ENCODE measurements around the gene RWDD4.

Gene RWDD4

GRCh38 chr4:183602557-183603027, 56.4 kb downstream of the RWDD4 start:
- DNase-seq (ENCODE audit: low read depth in 2 of 2, low spot score in 1 of 2): no peak

GRCh38 chr4:183601381-183601780, 57.6 kb downstream of the RWDD4 start:
- no peak for DNase-seq (ENCODE audit: low read depth in 2 of 2, low spot score in 1 of 2)

GRCh38 chr4:183600189-183600685, 58.7 kb downstream of the RWDD4 start:
- DNase-seq (ENCODE audit: low read depth in 2 of 2, low spot score in 1 of 2): no peak

GRCh38 chr4:183599690-183600089, 59.3 kb downstream of the RWDD4 start:
- no peak for DNase-seq (ENCODE audit: low read depth in 2 of 2, low spot score in 1 of 2)

- no peak for DNase-seq (ENCODE audit: low read depth in 2 of 2, low spot score in 1 of 2)
Measured at GRCh38 chr4:183599284-183599683, 59.7 kb downstream of the RWDD4 start.

GRCh38 chr4:183596067-183596757, 62.8 kb downstream of the RWDD4 start:
- no peak for DNase-seq (ENCODE audit: low read depth in 2 of 2, low spot score in 1 of 2)

GRCh38 chr4:183594823-183595222, 64.2 kb downstream of the RWDD4 start:
- no peak for DNase-seq (ENCODE audit: low read depth in 2 of 2, low spot score in 1 of 2)

GRCh38 chr4:183591301-183591700, 67.7 kb downstream of the RWDD4 start:
- no peak for DNase-seq (ENCODE audit: low read depth in 2 of 2, low spot score in 1 of 2)

Data from stimulated activated CD8-positive, alpha-beta memory T cell treated with anti-CD3 and anti-CD28 coated beads, Interleukin-4, amount 100 ng/mL, for 1 hour (primary cell).